ENCODE data around the gene DCPS.
A peak's percentile ranks its signal among the peaks of the same experiment; 100 is the strongest.

Gene DCPS

DNA sequence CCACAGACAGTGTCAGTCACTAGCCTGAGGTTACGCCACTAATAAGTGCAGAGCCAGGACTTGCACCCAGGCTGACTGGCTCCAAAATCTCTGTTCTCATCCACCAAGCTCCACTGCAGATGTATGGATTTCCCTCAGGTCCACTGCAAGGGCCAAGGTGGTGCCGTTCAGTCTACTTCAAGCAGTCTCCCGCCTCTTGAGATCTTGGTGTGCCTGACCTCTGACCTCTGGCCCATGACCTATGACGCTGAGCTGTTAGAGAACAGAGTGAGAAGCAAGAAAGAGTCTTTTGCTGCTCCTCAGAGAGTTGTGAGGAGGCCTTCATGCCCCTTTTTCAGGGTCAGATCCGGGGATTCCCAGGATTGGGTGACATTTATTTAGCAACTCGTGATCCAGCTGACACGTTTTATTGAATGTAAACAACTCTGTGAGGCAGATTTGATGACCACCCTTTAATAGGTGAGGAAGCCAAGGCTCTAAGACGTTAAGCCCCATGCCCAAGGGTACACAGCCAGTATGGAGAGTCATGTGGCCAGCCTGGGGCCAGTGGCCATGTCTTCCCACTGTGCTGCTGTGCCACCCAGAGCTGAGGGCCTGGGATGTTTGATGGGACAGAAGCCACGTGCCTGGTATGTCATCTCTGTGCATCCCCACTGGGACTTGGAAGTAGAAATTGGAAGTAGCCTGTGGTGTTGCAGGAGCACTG, 25.2 kb downstream of the DCPS start:
- DNase-seq: no peak

DNA sequence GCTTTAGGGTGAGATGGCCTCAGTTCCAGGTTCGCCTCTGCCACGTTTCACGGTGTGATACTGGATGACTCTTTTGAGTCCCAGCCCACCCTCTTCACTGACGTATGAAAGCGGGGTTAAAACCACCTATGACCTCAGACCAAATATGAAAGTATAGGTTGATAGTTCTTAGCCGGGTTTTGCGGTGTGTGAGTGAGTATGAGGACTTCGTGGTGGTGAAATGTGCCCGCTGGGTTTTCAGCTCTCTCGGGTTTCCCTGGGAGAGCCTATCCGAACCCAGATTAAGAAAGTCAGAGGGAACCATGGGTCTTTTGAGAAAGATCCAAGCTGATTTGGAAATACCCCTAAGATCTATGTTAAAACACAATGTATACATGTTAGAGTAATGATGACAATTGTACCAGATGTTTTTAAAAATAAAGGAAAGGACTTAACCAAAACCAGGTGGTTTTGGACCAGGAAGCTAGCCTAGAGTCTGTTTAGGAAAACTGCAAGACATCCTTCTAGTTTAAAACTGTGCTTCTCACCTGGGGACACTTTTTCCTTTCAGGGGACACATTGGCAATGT, 25.9 kb downstream of the DCPS start:
- no peak for DNase-seq

DNA sequence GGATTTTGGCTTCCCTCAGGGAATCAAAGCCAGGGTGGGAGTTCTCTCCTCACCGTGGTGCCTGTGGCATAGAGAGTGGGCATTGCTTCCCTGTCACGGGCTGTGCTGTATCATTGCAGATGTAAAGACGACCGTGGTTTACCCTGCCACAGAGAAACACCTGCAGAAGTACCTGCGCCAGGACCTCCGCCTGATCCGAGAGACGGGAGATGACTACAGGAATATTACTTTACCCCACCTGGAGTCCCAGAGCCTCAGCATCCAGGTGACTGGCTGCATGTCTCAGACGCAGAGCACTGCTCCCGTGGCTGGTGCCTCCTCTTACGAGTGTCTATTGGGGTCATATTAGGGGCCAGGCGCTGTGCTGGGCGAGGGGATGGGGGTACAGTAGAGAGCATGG, 27.4 kb downstream of the DCPS start:
- no peak for DNase-seq

- DNase-seq: peak in 1 of 2 donors; percentile 15
Measured at GRCh38 chr11:126332221-126332711, 28.4 kb downstream of the DCPS start.

DNA sequence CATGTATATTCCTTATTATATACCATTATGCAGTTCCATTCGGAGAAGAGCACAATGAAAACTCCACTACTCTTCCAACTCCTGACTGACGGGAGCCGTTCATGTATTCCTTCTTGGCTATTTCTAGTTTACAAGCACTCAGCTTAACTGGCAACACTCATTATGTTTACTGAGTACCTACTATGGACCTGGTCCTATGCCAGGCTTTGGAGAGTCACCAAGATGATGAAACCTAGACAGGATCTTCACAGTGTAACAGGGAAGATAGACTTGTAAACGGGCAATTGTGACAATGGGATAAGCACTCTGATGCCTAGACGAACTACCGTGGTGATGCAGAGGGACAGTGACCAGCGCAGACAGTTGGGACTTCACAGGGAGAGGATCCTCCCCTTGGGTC, 29.3 kb downstream of the DCPS start:
- no peak for DNase-seq

GRCh38 chr11:126334659-126335462, 31.0 kb downstream of the DCPS start:
- DNase-seq: no peak

- no peak for DNase-seq
Measured at GRCh38 chr11:126335463-126335760, 31.6 kb downstream of the DCPS start.

- DNase-seq: no peak
Measured at GRCh38 chr11:126336138-126336541, 32.3 kb downstream of the DCPS start.

GRCh38 chr11:126336671-126337101, 32.8 kb downstream of the DCPS start:
- no peak for DNase-seq

GRCh38 chr11:126337126-126337473, 33.2 kb downstream of the DCPS start:
- no peak for DNase-seq

DNA sequence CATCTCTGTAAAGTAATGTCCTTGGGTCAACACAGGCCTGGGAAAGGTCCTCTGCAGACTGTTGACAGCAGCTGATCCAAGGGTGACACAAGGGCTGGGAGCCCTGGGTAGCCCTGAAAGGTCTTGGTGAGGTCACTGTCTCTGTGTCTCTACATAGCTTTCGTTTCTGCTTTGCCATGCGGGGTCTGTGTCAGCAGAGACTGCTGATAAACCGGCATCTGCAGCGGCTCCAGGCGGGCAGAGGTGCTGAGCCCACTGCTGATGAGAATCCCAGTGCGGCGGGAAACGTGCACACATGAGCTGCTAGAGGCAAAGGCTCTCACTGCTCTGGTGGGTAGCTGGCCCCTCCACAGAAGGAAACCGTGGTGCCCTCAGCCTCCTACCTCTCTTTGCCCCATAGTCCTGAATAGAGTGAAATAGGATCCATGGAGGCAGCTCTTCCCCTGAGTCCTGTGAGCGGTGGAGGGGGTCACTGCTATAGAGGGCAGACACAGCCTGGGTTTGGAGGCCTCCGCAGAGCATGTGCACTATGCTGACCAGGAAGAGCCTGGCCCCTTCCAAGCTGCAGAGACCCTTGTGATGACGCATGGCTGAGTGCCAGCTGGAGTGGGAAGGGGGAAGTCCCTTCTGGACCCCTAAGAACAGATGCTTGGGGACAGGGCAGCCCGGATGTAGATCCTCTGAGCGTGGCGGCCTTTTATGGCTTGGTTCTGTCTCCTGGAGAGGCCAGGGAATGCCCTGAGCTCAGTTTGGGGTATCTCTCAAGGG, 33.8 kb downstream of the DCPS start:
- peak in 1 of 2 donors; percentile 42 for DNase-seq

DNA sequence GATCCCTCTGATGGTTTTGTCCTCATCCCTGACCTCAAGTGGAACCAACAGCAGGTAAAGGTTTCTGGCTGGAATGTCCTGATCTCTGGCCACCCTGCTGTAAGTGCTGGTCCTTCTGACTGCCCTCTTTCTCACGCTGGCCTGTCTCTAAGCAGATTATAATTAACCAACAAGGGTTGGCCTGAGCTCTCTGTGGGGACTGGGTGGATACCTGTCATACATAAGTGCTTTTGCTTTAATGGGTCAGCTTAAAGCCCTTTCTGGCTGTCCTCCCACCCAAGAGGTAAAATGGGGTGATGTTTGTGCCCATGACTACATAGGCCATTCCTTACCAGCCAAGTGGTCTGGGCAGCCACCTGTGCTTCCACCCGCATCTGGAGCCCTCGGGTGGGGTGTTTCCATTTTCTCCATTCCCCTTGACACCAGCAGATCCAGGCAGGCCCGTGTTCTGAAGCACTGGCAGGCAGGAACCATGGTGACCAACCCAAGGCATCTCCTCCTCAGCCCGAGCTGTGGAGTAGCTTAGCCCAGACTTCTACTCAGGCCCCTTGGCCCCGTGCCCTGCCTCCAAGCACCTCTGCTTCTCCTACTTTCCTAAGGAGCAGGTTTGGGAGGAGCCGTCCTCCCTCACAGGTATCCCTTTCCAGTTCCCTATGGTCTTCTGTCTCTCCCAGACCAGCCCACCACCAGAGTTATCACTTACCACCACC, 34.6 kb downstream of the DCPS start:
- DNase-seq: no peak

GRCh38 chr11:126339073-126339862, 35.4 kb downstream of the DCPS start:
- DNase-seq: no peak

DNA sequence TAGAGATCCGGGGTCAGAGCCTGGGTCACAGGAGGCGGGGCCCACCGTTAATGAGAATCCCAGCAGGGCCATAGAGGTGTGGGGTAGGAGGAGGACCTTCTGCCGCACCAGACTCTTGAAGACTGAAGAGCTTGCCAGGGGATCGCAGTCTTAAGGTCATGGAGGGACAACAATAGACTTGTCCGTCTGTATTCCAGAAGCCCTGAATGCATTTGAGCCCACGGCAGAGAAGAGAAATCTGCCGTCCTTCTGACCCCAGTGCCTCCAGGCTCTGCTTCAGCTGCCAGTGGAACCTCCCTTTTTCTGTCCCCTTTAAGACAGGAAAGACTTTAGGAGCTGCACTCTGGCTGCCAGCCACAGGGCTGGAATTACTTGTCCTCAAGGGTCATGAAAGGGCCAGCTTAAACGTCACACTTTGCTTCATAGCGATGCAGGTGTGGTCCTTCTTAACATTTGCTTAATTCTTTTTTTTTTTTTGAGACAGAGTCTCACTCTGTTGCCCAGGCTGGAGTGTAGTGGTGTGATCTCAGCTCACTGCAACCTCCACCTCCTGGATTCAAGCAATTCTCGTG, 36.1 kb downstream of the DCPS start:
- DNase-seq: no peak

DNA sequence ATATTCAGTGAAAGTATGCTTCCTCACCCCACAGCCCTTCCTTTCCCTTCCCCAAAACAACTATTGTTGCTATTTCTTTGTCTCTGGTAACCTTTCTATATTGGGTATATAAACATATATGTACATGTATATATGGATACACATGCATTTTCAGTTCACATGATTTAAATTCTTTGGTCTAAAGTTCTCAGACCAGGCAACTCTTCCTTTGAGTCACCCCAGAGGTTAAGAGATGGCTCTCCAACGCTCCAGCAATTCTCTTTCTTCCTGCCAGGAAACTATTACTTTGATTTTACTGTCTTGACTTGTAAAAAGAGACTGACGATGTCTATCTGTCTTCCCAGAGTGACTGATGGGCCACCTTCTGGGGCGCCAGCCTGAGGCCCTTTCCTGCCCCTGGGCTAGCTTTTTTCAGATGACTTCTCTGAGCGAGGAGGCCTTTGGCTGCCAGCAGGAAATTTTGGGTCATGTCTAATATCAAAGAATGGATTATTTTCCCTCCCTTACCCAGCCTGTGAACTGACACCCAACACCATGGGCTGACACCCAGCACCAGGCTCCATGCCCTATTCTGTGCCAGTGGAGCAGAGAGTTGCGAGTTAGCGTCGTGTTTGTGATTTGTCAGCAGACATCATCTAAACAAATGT, 37.2 kb downstream of the DCPS start:
- no peak for DNase-seq

- no peak for DNase-seq
Measured at GRCh38 chr11:126341760-126342161, 37.9 kb downstream of the DCPS start.

- DNase-seq: no peak
Measured at GRCh38 chr11:126343051-126343450, 39.2 kb downstream of the DCPS start.

DNA sequence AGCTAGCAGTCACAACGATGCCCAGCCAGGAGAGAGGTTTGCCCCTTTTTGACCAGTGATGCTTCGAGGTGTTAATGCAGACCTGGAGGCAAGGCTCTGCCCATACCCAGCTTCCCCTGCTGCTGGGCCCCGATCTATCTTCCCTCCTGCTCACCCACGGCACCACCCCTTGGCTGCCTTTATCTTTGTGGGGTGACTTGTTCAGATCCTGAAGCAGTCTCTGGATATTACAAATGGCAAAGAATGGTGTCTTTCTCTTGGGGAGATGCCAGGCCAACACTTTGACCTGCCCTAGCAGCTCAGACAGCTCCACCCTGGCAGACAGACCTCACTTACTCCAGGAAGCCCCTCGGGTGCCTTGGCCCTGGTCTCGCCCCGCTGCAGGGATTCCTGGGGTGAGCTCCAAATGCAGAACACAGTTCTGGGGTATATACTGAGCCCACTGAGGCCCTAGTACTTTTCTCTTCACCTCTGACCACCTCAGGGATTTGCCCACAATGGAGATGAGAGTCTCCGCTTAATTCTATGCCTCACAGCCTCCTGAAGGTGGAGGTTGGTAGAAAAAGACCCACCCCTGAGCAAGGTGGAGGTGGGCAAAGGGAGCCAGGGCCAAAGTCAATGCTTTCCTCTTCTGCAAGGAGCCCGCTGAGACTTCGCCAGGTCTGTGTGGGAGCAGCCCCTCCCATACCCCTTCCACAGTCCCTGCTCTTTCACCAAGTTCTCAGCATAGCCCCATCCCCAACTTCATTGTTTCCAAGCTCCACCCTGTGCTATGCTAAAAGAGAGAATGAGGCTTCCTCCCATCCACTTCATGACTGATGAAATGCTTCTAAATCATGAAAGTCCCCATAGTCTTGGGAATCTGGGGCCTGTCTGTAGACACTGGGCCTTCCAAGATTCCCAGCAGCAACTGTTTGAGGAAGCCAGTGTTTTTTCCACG, 40.6 kb downstream of the DCPS start:
- no peak for DNase-seq

DNA sequence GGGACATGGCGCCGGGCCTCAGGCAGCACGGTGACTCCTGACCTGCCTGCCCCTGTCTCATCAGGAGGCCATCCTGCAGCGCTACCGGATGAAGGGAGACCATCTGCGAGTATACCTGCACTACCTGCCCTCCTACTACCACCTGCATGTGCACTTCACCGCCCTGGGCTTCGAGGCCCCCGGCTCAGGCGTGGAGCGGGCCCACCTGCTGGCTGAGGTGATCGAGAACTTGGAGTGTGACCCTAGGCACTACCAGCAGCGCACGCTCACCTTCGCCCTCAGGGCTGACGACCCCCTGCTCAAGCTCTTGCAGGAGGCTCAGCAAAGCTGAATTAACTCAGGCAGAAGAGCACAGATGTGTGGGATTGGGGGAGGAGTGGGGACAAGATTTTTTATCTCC, 41.4 kb downstream of the DCPS start:
- DNase-seq: no peak
